Bronchial epithelial cell (primary cell): ENCODE measurements around the gene FYB1. TPM values are rescaled to one million over a fixed set of nuclear protein-coding genes. Genes with fewer than 3 reads are reported as not detected.

ENCODE experiments used
- DNase-seq: peaks from one replicate; pipeline ENCODE4 v3.0.0-alpha.2; 2010; ENCODE audit warnings: low read depth
- FAIRE-seq: peaks from 2 replicates; lab custom pipeline; 2011; peaks lifted over from hg19 to GRCh38; lab: Jason Lieb, UNC
- H3K27me3 ChIP-seq: 2 replicates; pipeline ENCODE4 v1.5.1; 2011; ENCODE audit warnings: low read length; ENCODE audit not compliant: control insufficient read depth, insufficient read depth
- H3K36me3 ChIP-seq: 2 replicates; pipeline ENCODE4 v1.5.1; 2011; ENCODE audit warnings: low read length; ENCODE audit not compliant: control insufficient read depth, insufficient read depth
- H3K4me3 ChIP-seq: 2 replicates; pipeline ENCODE4 v1.5.1; 2011; ENCODE audit warnings: mild to moderate bottlenecking, low read depth, low read length, control low read depth
- CTCF ChIP-seq: IDR thresholded peaks from 2 replicates; pipeline ENCODE4 v1.5.1; 2011; ENCODE audit warnings: mild to moderate bottlenecking, moderate library complexity, low read length, control low read depth, inconsistent platforms; ENCODE audit not compliant: insufficient read depth, severe bottlenecking
- total RNA-seq: library from RNA; depleted of rRNA; stranded (reverse); fragments of >200 nt; gene quantifications from 2 replicates; pipeline ENCODE4 v1.2.1, GENCODE V29; 2014

FYB1 gene
- total RNA-seq, 1 donor from 2014 or later, result 0.26 TPM

GRCh38 chr5:39080168-39080567 lies 139.2 kb downstream of the FYB1 start:
- H3K36me3 ChIP-seq, result no peaks in the 10 kb centered on the region
- DNase-seq (peak; percentile 24), FAIRE-seq (no peak)
- H3K27me3 ChIP-seq, result no peaks in the 10 kb centered on the region
- H3K4me3 ChIP-seq, result no peak overlapping the region
- no peak for TF ChIP-seq CTCF

- H3K36me3 ChIP-seq, result no peaks in the 10 kb centered on the region
- no peaks in the 10 kb centered on the region for H3K27me3 ChIP-seq
- DNase-seq, result no peak
- no peak for TF ChIP-seq CTCF
- FAIRE-seq, result no peak
- no peak overlapping the region for H3K4me3 ChIP-seq
Measured at GRCh38 chr5:39079147-39079546, 140.2 kb downstream of the FYB1 start.

- no peak for TF ChIP-seq CTCF
- DNase-seq (peak; percentile 72), FAIRE-seq (no peak)
- Histone ChIP-seq H3K36me3 (no peaks in the 10 kb centered on the region), H3K4me3 (no peak overlapping the region), H3K27me3 (no peaks in the 10 kb centered on the region)
Measured at GRCh38 chr5:39076757-39077728, 142.3 kb downstream of the FYB1 start.

- H3K27me3 ChIP-seq, result no peaks in the 10 kb centered on the region
- no peak overlapping the region for H3K4me3 ChIP-seq
- DNase-seq, result no peak
- TF ChIP-seq CTCF, result no peak
- H3K36me3 ChIP-seq, result no peaks in the 10 kb centered on the region
- FAIRE-seq, result no peak
Measured at GRCh38 chr5:39076101-39076756, 143.1 kb downstream of the FYB1 start.

- H3K36me3 ChIP-seq, result no peaks in the 10 kb centered on the region
- DNase-seq (peak; percentile 69), FAIRE-seq (no peak)
- peak within 1 kb of the TSS; percentile 93 for H3K4me3 ChIP-seq
- H3K27me3 ChIP-seq, result no peaks in the 10 kb centered on the region
- TF ChIP-seq CTCF, result no peak
Measured at GRCh38 chr5:39074017-39074814, 145.1 kb downstream of the FYB1 start, which contains the start of gene RICTOR. TSS of gene RICTOR (minus strand) at chr5:39074399. CDS start at chr5:39074377, 22 bp downstream.
